RWPE2 (cell line): ENCODE data around the gene SERPINA5.

Experiments used
- ATAC-seq: fragments of 200-7000 bp; cut with Tn5 transposase; 3 replicates; pipeline ENCODE4 v1.9.1; 2021; ENCODE audit warnings: low read depth
- DNase-seq: peaks from one replicate; pipeline ENCODE4 v3.0.0-alpha.2; 2020; ENCODE audit warnings: low spot score
- H3K27ac ChIP-seq: fragments of 450-650 bp; 2 replicates; pipeline ENCODE4 v1.5.1; 2017; ENCODE audit warnings: mild to moderate bottlenecking; ENCODE audit not compliant: poor library complexity, severe bottlenecking
- H3K27me3 ChIP-seq: fragments of 250-450 bp; sonication (Bioruptor Pico); 2 replicates; pipeline ENCODE4 v1.5.1; 2021; ENCODE audit warnings: mild to moderate bottlenecking, moderate library complexity; ENCODE audit not compliant: insufficient read depth, poor library complexity, severe bottlenecking
- H3K36me3 ChIP-seq: fragments of 250-450 bp; sonication (Bioruptor Pico); 2 replicates; pipeline ENCODE4 v1.5.1; 2020; ENCODE audit warnings: low read depth, mild to moderate bottlenecking, moderate library complexity
- H3K4me1 ChIP-seq: fragments of 250-450 bp; sonication (Bioruptor Pico); 2 replicates; pipeline ENCODE4 v1.5.1; 2021; ENCODE audit warnings: mild to moderate bottlenecking, moderate library complexity; ENCODE audit not compliant: insufficient read depth, poor library complexity, severe bottlenecking
- H3K4me3 ChIP-seq: fragments of 250-450 bp; sonication (Bioruptor Pico); 2 replicates; pipeline ENCODE4 v1.5.1; 2021; ENCODE audit warnings: mild to moderate bottlenecking, moderate library complexity; ENCODE audit not compliant: severe bottlenecking
- H3K9me3 ChIP-seq: fragments of 250-450 bp; sonication (Bioruptor Pico); 2 replicates; pipeline ENCODE4 v1.5.1; 2021; ENCODE audit warnings: mild to moderate bottlenecking, moderate library complexity; ENCODE audit not compliant: severe bottlenecking
- CTCF ChIP-seq: fragments of 450-650 bp; IDR thresholded peaks from one replicate; pipeline ENCODE4 v1.5.1; 2017; ENCODE audit warnings: mild to moderate bottlenecking, moderate library complexity; ENCODE audit not compliant: poor library complexity, severe bottlenecking

The SERPINA5 gene

DNA sequence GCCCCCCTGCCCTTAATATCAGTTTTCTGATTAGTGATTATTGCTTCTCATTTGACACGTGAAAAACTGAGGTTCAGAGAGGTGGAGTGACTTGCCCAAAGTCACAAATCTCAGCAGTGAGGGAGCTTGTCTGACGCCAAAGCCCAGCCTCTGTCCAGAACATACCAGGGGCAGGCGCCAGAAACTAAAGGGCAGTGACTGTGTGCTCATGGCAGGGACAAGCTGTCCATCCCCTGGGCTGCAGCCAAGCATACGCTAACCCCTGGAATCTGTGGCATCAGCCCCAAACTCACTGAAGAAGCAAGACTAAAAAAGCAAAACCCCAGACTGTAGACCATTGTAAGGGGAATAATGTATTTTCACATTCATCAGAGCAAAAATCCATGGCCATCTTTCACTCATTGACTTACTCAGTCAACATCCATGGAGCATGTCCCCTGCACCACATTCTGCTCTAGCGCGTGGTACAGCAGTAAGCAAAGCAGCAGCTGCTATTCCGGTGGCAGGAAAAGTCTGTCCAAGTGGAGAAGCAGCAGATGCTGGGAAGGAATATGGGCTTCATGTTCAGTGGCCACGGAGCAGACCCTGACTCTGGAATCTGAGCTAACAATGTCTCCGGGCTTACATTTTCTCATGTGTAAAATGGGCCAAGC, 21.5 kb upstream of the SERPINA5 start:
- Histone ChIP-seq H3K9me3 (no peaks in the 10 kb centered on the region), H3K36me3 (no peaks in the 10 kb centered on the region), H3K4me1 (no peaks in the 10 kb centered on the region), H3K27ac (no peak overlapping the region), H3K27me3 (no peaks in the 10 kb centered on the region), H3K4me3 (no peak overlapping the region)
- no peak for TF ChIP-seq CTCF
- ATAC-seq (no peak), DNase-seq (peak; percentile 29)

DNA sequence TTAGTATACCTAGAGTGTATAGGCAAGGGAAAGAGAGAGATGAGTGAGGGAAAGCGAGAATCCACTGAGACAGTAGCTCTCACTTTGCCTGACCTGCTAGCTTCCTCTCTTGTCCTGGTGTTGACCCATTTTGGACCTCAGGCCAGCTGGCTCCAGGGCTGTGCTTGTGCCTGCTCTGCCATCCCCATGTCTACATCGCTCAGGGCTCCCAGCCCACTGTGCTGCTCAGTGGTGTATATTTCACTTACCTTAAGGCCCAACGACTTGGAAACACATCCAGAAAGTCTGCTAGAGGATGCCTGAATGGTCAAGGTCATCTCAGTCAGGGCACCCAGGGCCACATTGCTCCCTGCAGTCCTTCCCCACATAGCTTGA, 20.9 kb upstream of the SERPINA5 start:
- no peak for ATAC-seq
- no peak for TF ChIP-seq CTCF
- no peak overlapping the region for H3K27ac ChIP-seq
- H3K9me3 ChIP-seq: no peaks in the 10 kb centered on the region
- no peaks in the 10 kb centered on the region for H3K36me3 ChIP-seq
- H3K4me3 ChIP-seq: no peak overlapping the region
- no peaks in the 10 kb centered on the region for H3K27me3 ChIP-seq
- no peaks in the 10 kb centered on the region for H3K4me1 ChIP-seq
- peak; percentile 25 for DNase-seq

DNA sequence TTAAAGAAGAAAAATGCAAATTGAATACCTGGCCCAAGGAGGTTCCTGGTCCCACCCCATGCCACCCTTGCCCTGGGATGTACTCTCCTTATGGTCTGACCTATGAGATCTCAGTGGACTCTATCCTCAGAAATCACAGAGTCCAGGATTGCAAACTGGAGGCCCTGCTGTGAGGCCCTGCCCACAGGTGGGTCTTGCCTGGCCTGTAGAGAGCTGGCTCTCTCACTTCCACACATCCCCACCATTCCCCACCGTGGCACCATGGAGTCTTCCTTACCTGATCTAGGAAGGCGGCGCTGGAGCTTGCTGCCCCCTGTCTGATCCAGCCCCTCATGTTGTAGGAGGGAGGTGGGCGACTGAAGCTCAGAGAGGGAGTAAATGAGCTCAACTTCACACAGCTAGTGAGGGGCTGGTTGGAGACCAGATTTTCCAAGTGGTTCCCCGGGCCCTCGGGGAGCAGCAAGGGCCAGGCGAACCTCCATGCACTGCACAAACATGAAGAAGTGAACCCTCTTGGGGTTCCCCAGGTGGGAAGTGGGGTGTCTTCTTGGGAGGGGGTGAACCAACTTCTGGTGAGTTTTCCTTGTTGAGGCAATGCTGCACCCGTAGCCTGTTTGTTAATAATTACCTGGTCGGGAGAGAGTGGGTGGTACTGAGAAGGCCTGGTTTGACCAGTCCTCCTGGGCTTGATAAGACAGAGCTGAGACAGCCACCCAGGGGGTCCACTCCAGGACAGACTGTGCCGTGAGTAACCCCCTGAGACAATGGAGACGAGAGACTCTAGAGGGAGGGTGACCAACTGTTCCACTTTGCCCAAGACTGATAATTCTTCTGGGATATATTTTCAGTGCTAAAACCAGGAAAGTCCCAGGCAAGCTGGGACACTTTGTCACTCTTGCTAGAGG, 20.2 kb upstream of the SERPINA5 start, which contains the start of gene SERPINA4:
Gene SERPINA4, plus strand, starts transcription at position 692 of the 905 bp plus-strand sequence. CDS start 2,041 bp downstream, outside the sequence.
- H3K4me3 ChIP-seq: no peak within 1 kb of the TSS
- ATAC-seq: no peak
- H3K4me1 ChIP-seq: no peaks in the 10 kb centered on the region

GRCh38 chr14:94561656-94562010, 19.6 kb upstream of the SERPINA5 start:
- Histone ChIP-seq H3K4me3 (no peak overlapping the region), H3K36me3 (no peaks in the 10 kb centered on the region), H3K9me3 (no peaks in the 10 kb centered on the region), H3K27me3 (no peaks in the 10 kb centered on the region), H3K27ac (no peak overlapping the region), H3K4me1 (no peaks in the 10 kb centered on the region)
- DNase-seq: peak; percentile 45
- no peak for ATAC-seq
- no peak for TF ChIP-seq CTCF

More for the DNA sequence above, 20.2 kb upstream of the SERPINA5 start, which contains the start of gene SERPINA4:
- Histone ChIP-seq H3K36me3 (no peaks in the 10 kb centered on the region), H3K27me3 (no peaks in the 10 kb centered on the region), H3K9me3 (no peaks in the 10 kb centered on the region), H3K27ac (no peak within 1 kb of the TSS)
- TF ChIP-seq CTCF: no peak
- DNase-seq: peak; percentile 51
